COLO668 (cell line): ENCODE results near the gene L1CAM.

Source experiments
- DNase-seq: peaks from one replicate; lab custom pipeline; 2025; ENCODE audit not compliant: unreplicated experiment; lab: John Stamatoyannopoulos, UW

L1CAM gene, protein sequence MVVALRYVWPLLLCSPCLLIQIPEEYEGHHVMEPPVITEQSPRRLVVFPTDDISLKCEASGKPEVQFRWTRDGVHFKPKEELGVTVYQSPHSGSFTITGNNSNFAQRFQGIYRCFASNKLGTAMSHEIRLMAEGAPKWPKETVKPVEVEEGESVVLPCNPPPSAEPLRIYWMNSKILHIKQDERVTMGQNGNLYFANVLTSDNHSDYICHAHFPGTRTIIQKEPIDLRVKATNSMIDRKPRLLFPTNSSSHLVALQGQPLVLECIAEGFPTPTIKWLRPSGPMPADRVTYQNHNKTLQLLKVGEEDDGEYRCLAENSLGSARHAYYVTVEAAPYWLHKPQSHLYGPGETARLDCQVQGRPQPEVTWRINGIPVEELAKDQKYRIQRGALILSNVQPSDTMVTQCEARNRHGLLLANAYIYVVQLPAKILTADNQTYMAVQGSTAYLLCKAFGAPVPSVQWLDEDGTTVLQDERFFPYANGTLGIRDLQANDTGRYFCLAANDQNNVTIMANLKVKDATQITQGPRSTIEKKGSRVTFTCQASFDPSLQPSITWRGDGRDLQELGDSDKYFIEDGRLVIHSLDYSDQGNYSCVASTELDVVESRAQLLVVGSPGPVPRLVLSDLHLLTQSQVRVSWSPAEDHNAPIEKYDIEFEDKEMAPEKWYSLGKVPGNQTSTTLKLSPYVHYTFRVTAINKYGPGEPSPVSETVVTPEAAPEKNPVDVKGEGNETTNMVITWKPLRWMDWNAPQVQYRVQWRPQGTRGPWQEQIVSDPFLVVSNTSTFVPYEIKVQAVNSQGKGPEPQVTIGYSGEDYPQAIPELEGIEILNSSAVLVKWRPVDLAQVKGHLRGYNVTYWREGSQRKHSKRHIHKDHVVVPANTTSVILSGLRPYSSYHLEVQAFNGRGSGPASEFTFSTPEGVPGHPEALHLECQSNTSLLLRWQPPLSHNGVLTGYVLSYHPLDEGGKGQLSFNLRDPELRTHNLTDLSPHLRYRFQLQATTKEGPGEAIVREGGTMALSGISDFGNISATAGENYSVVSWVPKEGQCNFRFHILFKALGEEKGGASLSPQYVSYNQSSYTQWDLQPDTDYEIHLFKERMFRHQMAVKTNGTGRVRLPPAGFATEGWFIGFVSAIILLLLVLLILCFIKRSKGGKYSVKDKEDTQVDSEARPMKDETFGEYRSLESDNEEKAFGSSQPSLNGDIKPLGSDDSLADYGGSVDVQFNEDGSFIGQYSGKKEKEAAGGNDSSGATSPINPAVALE

GRCh38 chrX:153885968-153886903 is at the start of gene L1CAM:
TSS of gene L1CAM (minus strand) at chrX:153886173. CDS start at chrX:153875836, 10,337 bp downstream.
- DNase-seq, result peak; percentile 50

DNA sequence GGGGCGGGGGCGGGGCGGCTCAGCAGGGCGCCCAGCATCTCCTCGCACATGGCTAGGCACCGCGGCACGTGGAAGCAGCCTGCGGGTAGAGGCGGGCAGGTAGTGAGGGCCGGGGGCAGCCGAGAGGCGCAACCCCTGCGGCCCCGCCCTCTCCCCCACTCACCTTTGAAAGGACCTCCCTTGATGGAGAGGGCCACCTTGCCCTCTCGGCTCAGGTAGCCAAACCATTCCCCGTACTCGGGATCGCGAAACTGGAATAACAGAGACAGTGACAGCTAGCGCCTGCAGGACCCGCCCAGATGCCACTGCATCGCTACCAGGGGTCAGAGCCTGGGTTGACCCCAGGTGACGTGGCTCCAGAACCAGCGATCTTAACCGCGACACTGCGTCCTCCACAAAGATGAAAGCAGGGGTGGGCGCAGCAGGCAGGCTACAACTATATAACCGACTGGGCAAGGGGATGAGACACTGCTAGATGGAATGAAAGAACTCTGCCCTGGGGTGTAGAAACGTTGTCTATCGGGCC is 49.4 kb upstream of the L1CAM start:
- no peak for DNase-seq

- peak; percentile 94 for DNase-seq
These were observed 48.9 kb upstream of the L1CAM start, which contains the start of gene NAA10 for GRCh38 chrX:153934762-153935325. TSS of gene NAA10 (minus strand) at chrX:153935037. CDS start at chrX:153934904, 133 bp downstream.

GRCh38 chrX:153934148-153934761 is 48.3 kb upstream of the L1CAM start:
- DNase-seq, result peak; percentile 32

DNA sequence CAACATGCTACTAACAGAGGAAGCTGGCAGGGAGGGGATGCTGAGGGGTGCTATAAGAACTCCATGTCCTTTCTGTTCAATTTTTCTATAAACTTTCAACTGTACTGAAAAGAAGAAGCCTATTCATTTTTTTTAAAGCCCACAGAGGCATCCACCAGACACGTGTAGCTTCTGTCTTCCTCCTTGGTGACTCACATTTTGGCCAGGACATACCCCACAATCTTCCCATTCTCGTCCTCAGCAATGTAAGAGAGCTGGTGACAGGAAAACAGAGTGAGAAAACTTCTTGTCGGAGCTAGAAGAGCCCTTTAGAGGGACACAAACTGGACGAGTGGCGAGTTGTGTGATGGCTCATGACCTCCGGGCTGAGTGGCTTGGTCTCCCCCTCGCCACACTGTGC is 47.8 kb upstream of the L1CAM start:
- DNase-seq, result no peak

DNA sequence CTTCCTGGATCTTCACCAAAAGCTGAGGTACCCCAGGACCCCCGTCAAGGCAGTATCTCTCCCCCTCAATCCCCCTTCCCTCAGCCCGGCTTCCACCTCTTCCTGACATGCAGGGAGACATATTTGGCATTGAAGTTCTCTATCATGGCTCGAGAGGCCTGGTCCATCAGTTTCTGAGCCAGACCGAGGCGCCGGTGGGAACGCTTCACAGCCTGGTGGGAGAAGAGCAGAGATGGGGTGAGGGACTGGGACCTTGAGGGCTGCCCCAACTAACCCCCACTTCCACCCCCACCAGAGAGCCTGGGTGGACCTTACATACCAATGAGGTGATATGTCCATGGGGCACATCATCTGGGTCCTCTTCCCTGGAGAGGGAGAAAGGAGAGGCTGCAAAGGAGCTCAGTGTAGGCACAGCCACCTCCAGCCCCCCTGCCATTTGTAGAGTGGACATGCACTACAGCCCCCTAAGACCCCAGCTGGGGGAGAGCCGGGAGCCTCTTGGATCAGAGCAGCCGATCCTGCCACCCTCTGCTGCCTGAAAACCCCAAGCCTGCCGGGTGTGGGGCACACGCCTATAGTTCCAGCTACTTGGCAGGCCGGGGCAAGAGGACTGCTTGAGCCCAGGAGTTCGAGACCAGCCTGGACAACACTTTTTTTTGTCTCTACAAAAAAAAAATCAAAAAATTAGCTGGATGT is 46.4 kb upstream of the L1CAM start:
- DNase-seq, result no peak

DNA sequence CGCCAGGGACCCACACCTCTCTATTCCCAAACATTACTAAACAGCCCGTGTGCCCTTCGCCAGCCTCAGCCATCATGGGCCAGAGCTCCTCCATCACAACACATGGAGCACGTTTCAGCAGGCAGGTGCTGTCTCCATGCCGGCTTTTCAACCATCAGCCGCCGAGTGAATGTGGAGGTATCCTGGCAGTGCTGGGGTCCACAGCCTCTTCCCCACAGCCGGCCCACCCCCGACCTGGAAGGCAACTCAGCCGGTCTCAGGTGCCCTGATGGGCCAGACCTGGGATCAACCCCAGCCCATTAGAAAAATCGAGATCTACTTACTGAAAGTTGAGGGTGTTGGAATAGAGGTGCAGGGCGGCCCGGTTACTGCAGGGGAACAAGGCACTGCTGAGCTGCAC is 45.8 kb upstream of the L1CAM start:
- no peak for DNase-seq

DNA sequence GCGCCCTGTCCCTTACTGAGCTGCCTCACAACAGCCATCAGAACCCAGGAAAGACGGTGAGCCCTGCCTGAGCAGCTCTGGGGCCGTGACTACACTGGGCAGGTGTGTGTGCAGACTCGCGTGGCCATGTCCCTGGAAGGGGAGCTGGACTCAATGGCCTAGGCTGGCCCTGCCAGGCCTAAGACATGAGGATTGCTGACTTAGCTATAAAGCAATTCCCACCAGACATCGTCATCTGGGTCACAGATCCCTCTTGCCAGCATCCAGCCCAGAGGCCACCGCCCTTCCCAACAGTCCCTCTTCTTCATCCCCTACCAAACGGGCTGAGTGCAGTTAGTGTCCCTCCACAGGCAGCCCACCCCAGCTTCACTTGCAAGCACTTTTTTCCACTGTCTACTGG is 45.2 kb upstream of the L1CAM start:
- DNase-seq, result no peak

DNA sequence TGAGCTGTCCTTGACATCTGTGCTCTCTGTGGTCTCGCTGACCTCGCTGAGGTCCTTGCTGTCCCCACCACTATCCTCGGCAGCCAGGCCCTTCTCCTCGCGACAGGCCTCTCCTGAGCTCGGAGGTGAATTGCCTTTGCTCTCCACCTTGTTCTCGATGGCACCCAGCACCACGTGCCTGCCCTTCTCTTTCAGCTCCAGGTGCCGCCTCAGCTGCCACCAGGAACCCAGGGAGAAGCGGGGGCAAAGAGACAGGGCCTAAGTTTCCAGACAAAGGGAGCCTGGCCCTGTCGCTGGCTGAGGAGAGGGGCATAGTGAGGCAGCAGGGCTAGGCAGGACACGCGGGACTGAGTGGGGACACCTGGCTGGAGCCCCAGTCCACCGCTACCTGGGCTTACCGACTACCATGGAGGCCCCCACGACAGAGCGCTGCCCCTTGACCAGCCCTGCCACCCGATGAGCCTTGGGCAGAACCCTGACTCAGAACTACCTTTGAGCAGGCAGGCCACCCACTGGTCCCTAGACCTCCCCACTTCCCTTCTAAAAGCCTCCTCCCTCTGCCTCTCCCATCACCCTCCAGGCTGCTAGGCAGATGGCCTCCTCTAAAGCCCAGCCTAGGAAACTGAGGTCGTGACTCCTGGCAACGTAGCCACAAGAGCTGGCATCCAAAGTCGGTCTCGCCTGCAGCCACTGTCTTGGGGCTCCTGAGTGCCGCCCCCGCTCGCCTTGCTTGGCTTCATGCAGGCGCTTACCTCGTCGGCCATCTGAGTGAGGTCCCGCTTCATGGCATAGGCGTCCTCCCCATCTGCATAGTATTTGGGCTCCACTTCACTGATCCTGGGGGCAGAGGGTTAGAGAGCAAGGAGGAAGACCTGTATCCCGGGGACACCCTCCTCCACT is 44.3 kb upstream of the L1CAM start:
- DNase-seq, result no peak

DNA sequence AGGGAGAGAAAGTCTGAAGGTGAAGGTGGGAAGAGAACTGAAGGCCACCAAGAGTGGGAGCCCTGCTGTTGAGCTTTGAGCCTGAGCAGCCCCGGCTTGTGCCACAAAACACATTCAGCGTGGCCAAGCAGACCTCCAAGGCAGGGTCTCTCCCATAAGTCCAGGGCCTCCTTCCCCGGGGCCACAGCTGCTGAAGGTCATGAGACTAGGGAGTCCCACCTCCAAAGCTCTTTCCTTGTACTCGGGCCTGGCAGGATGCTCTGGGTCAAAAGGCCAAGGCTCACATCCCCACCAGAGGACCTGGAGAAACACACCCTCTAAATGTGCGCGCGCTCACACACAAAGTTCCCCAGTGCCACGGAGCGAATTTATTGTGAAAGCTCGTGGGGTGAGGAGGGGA is 43.6 kb upstream of the L1CAM start:
- DNase-seq, result no peak

- DNase-seq, result no peak
These were observed 42.9 kb upstream of the L1CAM start for GRCh38 chrX:153928846-153929245.

- peak; percentile 99 for DNase-seq
These were observed 42.2 kb upstream of the L1CAM start for GRCh38 chrX:153927922-153928760.

DNA sequence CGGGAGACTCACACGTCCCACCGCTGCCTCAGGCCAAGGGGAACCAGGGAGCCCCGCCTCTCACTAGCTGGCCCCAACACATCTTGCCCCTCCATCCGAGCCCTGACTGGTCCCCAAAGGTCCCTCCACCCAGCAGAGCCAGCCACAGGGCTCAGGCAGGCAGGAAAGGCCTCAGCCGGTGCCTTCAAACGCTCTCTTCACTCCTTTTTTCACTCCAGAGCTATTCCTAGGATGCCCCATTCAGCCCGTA is 41.6 kb upstream of the L1CAM start:
- no peak for DNase-seq

DNA sequence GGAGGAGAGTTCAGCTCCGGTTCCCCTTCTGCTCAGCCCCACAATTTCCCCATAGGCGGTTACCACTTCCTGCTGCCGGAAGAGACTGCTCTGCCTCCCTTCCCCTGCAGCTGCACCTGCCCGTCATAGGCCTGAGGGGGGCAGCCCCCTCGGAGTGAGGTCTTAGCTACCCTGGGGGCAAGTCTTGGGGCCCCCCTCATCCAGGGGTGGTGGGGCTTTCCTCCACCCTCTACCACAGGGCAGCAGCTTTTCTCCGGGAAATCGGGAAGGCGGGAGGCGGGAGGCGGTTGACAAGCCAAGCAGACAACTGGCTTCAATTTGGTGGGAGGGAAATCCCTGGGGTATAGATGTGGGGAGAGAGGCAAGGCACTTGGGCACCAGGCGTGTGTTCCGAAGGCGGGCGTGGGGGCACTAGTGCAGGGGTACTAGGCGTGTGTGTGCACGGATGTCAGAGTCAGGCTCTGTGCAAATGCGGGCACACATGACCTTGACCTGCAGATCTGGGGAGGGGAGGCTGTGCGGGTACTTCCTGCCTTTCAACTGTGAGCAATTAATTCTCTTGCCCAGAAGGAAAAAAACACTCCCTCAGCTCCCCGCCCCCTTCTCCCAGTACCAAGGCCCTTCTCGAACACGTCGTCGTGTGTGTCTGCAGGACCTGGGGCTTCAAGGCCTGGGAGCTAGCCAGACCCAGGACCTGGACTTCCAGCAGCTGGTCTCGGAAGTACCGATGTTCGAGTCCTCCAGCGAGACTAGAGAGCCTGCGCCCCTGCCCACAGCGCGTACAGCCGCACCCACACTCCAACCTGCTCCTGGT is 41.1 kb upstream of the L1CAM start:
- DNase-seq, result peak; percentile 71

GRCh38 chrX:153926552-153926857 is 40.5 kb upstream of the L1CAM start:
- DNase-seq, result no peak
